Stimulated activated CD4-positive, alpha-beta T cell treated with anti-CD3 and anti-CD28 coated beads, Interleukin-1b, Interleukin-23, amount 100 ng/mL, for 1 hour (primary cell): Measurements from ENCODE around the gene PRMT2.
"Not testable (repeated sequence)": the region's sequence is repeated elsewhere in the genome, so short reads cannot be mapped to it uniquely, and the experiment has no call there.

Experiments used
- DNase-seq, 2 donors: peaks; one replicate each; pipeline ENCODE4 v3.0.0-alpha.2; 2020; ENCODE audit warnings: low read depth in 2 of 2

PRMT2 gene

DNA sequence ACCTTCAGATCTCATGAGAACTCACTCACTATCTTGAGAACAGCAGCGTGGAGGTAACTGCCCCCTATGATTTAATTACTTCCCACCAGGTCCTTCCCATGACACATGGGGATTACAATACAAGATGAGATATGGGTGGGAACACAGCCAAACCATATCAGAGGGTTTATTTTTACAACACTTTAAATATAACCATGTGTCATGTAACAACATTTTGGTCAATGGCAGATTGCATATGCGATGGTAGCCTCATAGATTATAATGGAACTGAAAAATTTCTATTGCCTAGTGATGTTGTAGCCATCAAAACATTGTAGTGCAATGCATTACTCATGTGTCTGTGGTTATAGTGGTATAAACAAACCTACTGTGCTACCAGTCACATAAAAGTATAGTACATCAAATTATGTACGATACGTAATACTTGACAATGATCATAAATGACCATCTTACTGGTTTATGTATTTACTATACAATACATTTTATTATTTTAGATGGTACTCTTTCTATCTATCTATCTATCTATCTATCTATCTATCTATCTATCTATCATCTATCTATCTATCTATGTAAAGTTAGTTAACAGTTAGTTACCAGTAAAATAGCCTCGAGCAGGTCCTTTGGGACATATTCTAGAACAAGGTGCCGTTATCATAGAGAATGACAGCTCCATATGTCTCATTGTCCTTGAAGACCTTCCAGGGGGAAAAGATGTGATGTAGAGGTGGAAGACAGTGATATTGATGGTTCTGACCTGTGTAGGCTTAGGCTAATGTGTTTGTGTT is 18.0 kb upstream of the PRMT2 start:
- no peak for DNase-seq

DNA sequence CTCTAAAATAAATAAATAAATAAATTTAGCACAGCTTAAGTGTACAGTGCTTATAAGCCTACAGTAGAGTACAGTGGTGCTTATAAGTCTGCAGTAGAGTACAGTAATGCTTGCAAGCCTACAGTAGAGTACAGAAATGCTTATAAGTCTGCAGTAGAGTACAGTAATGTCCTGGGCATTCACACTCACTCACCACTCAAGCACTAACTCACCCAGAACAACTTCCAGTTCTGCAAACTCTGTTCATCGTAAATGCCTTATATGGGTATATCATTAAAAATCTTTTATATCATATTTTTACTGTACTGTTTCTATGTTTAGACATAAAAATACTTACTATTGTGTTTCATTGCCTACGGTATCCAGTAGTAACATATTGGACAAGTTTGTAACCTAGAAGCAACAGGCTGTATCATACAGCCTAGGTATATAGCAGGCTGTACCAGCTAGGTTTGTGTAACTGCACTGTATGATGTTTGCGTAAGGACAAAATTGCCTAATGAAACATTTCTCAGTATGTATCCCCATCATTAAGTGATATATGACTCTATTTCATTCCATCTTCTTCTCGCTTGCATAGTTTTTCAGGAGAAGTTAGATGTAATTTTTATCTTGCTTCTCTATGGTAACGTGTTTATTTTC is 16.6 kb upstream of the PRMT2 start:
- no peak for DNase-seq

DNA sequence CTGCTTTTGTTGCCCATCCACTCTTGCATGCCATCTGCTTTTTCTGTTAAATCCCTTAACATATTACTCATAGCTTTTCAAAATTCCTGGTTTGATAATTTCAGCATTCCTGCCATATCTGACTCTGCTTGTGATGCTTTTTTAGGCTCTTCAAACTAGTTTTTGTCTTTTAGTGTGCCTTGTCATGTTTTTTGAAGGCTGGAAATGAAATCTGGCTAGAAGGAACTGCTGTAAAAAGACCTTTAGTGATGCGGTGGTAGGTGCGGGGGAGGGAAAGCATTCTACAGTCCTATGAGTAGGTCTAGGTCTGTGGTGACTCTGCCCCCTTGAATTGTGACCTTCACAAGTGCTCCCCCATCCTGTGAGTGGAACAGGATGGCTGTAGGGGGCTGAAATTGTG is 15.6 kb upstream of the PRMT2 start:
- DNase-seq = no peak

DNA sequence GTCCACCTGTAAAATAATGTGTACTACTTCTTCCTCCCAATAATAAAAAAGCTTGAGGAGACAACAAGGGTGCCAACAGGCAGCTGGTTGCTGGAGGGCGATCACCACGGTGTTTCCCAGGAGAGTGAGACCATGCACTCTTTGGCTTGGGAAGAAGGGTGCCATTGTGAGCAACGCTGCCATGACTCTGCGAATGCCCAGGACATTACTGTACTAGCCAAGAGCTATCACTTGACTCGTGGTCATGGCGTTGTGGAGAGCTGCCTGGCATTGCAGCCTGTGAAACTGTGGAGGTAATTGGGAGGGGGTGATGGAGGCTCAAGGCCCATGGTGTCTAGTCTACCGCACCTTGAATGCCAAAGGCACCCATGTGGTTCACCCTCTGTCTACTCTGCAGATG is 14.6 kb upstream of the PRMT2 start:
- DNase-seq = no peak

DNA sequence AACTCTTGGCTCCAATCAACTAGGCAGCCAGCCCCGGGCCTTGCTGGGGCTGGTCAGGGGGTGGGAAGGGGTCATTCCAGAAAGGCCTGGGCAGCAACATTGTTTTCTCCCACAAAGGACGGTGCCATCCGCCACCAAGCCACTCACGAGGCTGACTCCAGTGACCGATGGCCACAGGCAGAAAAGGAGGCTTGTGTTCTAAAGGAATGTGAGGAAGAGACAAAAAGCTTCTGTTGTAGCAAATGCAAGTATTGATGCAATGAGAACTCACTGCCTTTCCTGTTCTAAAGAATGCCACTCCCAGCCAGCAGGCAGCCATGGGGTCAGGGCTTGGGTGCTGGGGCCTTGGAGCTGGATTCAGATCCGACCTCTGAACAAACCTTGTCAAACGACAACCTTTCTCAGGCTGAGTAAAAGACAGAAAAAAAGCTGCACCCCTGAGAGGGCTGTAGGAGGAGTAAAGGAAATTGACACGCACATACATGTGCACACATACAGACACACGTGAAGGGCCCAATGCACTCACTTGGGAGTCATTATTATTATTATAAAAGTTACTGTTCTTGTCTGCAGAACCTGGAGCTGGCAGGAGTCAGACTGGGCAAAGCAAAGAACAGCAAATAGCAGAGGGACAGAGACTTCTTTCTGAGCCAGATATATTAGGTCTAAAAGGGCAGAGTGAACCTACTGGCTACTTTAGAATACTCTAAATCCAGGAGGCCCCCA is 13.9 kb upstream of the PRMT2 start:
- DNase-seq = no peak

DNA sequence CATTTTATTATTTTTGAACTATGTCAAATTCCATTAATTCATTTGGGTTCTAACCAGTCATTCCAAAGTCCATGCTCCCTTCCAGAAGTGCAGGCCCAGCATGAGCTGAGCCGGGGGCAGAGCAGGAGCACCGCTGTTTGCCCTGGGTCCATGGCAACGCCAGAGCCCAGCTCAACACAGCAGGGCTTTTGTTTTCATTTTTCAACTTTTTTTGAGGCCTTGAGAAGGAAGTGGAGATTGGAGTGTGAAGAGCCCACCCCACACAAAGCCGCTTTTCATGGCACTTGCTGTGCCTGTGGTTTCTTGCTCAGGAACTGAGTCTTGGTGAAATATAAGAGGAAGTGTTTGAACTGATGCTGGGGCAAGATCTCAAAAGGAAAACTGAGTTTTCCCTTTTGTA is 13.2 kb upstream of the PRMT2 start:
- no peak for DNase-seq

DNA sequence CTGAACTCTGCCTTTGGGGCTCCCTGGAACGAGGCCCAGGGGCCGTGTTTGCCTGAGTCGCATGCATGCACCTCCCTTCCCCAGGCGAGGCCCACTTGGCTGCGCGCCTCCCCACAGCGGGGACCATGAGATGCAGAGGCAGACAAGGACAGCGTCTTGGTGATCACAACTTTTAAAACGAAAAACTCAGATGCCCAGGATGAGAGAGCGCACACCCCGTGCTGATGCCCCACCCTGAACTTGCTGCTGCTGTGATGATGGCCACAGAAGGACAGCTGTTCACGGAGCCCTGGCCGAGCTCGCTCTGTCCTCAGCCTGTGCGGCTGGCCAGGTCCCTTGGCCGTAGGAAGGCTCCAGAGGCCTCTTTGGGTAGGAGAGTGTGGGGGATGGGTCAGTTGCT is 11.4 kb upstream of the PRMT2 start:
- no peak for DNase-seq

DNA sequence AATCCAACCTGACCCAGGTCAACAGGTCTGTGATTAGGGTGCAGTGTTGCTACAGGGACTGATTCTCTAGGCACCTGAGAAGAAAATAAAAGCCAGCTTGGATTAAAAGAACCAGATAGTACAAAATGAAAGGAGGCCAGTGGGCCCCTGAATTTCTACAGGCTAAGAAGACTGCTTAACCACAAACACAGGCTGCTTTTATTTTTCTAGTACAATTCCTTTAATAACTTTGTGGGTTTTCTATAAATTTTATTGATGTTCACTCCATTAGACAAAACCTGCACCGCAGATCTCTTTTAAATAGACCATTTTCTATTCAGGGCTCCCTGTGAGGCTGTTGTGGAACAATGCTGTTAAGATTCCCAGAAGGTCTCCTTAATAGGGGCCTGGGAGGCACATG is 9.7 kb upstream of the PRMT2 start:
- DNase-seq = no peak

DNA sequence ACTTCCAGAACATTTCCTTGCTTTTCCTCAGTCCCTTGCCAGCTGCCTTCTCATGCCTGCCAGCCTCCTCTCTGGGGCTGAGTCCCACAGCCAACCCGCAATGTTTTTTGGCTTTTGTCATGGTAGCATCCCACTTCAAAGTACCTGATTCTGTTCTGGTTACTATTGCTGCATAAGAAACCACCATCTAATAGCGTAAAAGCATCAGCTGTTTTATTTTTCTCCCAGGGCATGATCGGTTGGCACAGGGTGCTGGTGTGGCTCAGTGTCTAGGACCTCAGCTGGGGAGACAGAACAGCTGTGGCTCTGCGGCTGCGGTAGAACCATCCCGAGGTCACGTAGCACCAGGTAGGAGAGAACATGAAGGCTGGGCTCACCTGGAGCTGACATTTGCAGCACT is 8.9 kb upstream of the PRMT2 start:
- DNase-seq = no peak

DNA sequence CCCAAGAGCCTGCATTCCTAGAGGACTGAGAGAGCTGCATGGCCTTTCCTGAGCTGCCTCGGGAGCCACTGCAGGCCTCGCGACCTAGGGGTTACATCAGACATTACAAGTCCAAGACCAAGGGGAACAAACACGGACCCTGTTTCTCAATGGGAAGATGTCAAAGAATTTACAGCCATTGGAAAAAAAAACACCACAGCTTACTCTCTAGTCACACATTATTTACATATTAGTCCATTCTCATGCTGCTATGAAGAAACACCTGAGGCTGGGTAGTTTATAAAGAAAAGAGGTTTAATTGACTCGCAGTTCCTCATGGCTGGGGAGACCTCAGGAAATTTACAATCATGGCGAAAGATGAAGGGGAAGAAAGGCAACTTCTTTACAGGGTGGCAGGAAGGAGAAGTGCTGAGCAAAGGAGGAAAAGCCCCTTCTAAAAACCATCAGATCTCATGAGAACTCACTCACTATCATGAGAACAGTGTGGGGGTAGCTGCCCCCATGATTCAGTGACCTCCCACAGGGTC is 8.4 kb upstream of the PRMT2 start:
- DNase-seq = no peak

DNA sequence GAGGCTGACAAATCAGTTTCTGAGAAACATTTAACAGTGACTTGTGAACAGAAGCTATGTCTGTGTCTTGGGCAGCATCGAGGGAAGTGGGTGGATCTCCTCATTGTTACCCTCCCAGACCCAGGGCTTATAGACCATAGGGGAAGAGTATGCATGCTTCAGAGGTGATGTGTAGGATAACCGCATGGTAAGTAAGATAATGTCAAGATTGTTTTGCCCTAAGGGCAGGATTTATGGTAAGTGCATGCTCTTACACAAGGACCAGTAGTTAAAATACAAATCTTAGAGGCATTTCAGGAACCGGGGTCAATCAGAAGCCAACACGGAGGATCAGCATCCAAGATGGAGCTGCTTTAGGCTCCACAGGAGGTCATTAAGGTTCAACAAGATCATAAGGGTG is 7.7 kb upstream of the PRMT2 start:
- no peak for DNase-seq

DNA sequence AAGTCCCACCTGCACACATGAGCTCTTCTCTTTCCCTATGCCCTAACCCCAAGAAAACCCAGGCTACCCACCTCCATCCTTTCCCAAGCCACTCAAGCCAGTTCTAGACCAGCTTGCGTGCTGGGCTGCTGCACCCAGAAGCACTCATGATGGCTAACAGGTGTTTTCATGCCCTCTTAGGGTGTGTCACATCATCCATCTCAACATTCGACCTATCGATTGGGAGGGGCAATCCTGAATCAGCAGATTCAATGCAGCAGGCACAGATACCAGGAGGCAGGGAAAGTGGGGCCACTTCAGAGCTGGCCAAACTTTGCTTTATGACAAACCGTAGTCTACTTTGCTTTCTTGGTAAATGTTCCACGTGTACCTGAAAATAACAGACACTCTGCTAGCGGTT is 6.6 kb upstream of the PRMT2 start:
- DNase-seq = no peak

DNA sequence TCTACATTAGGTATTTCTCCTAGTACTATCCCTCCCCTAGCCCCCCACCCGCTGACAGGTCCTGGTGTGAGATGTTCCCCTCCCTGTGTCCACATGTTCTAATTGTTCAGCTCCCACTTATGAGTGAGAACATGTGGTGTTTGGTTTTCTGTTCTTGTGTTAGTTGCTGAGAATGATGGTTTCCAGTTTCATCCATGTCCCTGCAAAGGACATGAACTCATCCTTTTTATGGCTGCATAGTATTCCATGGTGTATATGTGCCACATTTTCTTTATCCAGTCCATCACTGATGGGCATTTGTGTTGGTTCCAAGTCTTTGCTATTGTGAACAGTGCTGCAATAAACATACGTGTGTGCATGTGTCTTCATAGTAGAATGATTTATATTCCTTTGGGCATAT is 4.6 kb upstream of the PRMT2 start:
- DNase-seq = not testable (repeated sequence)

DNA sequence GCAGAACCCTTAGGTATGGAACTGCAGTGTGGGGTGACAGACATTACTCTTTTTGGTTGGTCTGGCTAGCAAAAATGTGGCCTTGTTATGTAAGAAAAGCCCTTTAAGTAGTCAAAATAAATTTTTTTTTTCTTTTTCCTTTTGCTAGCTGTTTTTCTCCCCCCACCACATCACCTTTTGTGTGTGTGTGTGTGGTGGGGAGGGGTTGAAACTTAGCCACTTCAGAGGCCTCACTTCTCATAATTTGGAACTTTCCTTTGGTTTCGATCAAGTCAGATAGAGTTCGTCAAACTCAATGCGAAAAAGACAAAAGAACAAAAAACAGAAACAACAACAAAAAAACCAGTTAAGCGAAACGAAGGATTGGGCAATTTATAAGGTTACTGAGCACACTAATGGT is 1.9 kb upstream of the PRMT2 start:
- DNase-seq = no peak

DNA sequence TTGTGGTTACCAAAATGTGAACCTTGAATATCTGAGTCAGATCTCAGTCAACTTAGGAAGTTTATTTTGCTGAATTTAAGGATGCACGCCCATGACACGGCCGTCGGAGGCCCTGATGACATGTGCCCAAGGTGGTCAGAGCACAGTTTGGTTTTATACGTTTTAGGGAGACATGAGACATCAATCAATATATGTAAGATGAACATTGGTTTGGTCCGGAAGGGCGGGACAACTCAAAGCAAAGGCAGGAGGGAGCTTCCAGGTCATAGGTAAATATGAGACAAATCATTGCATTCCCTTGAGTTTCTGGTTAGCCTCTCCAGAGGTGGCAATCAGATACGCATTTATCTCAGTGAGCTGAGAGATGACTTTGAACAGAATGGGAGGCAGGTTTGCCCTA is 1.0 kb upstream of the PRMT2 start:
- DNase-seq = no peak

DNA sequence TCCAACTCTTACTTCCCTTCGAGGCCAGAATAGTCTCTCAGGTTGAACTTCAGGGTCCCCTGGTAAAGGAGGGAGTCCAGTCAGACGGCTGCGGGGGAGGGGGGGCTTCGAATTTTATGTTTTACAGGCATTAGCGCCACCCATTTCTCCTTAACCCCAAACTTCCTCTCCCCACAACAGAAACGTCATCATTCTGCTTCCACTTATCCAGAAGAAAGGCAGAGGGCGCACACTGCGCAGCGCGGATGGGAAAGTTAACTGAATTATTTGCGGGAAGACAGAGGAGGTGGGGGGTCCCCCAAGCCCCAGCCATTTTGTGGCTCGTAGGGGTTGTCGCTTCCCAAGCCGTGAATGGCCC is 529 bp upstream of the PRMT2 start:
- no peak for DNase-seq

DNA sequence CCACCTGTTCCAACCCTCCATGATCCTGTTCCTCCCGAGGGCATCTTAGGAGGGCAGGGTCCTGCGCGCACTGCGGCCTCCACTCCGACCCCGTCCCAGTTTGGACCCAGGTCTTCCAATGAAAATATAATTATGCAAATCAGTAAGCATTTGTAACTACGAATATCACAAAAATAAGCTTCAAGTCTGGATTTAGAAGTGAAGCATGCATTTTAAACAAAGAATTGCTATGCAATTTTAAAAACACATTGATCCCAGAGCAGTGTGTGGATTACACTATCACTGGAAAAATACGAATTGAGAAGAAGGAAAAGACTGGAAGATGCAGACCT is 673 bp downstream of the PRMT2 start:
- DNase-seq = no peak

DNA sequence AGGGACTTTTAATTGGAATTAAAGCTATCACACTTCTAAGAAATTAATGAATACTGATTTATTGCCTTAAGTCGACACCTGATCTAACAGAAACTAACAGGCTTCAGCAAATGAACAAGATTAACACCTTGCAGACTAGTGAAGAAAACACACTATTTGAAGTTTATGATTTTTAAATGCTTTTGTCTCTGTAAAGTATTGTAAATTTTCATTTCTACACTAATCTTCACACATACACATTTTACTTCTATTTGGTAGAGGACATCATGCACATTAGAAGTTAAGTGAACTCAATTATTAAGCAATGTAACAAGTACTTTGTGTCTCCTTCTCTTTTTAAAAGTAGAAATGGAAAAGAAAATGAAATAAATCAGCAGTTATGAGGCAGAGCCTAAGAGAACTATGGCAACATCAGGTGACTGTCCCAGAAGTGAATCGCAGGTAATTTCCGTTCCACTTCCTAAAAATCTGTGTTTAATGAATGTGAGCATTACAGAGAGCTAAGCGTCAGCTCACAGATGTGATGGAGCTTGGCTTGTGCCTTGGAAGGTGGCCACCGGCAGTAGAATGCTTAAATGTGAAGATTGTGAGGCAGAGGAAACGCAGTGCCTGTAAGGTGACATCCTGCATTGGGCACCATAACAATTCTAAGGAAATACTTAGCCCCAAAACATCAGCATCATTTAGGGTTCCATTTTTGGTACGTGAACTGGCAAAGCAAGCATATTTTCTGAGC is 1.2 kb downstream of the PRMT2 start:
- DNase-seq = no peak

DNA sequence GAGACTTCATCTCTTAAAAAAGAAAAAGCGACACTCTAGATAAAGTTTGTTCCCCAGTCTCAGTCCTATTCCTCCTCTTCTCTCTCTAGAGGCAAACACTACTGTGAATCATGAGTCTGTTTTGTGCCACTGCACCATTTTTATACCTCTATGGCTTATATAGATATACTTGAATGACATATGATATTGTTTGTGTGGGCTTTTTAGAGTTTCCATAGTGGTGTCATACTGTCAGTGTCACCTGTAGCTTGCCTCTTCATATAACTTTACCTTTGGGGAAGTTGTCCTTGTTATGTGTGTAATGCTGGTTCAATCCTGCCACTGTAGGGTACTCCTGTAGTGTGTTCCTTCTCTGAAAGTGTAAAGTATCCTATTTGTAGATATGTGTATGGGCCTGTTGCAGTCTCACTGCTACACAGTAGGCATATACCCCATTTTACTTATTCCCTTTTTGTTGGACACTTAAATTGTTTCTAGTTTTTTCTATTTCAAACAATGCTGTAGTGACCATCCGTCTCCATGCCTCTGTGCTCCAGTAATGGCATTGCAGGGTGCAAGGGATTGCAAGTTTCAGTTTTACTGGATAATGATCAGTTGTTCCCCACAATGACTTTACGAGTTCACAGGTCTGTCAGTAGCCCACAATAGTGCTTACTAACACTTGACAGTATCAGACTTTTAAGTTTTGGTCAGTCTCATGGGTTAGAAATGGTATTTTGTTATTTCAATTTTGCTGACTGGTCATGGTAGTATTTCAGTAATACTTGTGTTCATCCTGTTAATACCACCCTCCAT is 2.7 kb downstream of the PRMT2 start:
- no peak for DNase-seq

DNA sequence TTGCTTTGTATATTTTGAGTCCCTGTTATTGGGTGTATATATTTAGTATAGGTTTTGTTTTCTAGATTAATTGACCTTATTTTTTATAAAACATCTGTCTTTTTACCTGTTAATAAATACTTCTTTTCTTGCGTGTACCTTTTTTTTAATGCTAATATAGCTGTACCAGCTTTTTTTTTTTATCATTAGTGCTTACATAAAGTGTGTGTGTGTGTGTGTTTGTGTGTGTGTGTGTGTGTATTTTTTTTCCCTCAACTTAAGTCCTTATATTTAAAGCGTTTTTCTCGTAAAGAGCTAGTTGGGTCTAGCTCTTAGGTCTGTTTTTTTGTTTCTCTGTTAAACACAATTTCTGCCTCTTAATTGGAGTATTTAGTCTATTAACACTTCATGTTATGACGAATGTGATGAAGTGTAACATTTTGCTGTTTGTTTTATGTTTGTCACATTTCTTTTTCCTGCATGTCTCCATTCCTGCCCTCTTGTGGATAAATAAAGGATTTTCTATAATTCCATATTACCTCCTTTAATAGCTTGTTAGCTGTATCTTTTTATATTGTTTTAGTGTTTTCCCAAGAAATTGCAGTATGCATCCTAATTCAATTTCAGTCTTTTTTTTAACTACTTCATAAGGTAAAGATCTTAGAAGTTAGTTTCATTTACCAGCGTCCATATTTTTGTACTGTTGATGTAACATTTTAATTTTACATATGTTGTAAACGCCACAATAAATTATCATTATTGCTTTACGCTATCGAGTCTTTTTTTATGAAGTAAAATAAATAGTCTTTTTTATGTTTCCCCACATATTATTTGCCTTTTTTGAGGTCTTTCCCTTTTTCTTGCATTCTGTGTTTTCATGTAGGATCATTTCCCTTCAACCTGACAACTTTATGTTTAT is 4.3 kb downstream of the PRMT2 start:
- DNase-seq = no peak

DNA sequence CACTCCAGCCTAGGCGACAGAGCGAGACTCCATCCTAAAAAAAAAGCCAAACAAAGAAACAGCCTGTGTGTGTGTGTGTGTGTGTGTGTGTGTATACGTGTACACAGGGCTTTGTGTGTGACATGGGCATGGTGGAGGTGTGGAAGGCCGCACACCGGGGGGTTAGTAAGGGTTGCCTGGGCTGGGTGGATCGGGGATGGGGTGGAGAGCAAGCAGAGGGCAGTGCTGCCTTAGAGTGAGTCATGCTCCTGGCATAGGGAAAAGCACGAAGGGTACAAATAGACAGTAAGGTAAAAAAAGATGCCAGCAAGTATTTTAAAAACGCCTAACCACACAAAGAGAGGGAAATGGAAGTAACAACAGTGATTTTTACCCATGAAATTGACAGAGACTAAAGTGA is 6.2 kb downstream of the PRMT2 start:
- no peak for DNase-seq
